ENCODE measurements around the gene MAPK12. TPM values are rescaled to one million over a fixed set of nuclear protein-coding genes. Genes with fewer than 3 reads are reported as not detected.

The MAPK12 gene
- total RNA-seq, 1 donor from 2014 or later: 8.8 TPM

Other genes with a start within 250 kb of the MAPK12 start
- 0.07 TPM in 1 of 2 replicates, not detected in the other for gene IL17REL, start 248.9 kb downstream of the MAPK12 start, total RNA-seq
- gene TTLL8, start 203.4 kb downstream of the MAPK12 start, total RNA-seq: not detected in 2 replicates
- 0.39 and 0.59 TPM in 2 replicates for gene MLC1, start 176.3 kb downstream of the MAPK12 start, total RNA-seq
- gene MOV10L1, start 171.7 kb downstream of the MAPK12 start, total RNA-seq: not detected in 2 replicates
- gene PANX2, start 91.0 kb downstream of the MAPK12 start, total RNA-seq: 0.24 and 0.37 TPM in 2 replicates
- 124 TPM in 2 replicates for gene TRABD, start 75.8 kb downstream of the MAPK12 start, total RNA-seq
- gene SELENOO, start 60.7 kb downstream of the MAPK12 start, total RNA-seq: 24.2 and 25.2 TPM in 2 replicates
- gene TUBGCP6, start 16.7 kb downstream of the MAPK12 start, total RNA-seq: 65.9 and 68.8 TPM in 2 replicates
- 91.9 and 93.8 TPM in 2 replicates for gene HDAC10, start 10.4 kb downstream of the MAPK12 start, total RNA-seq
- 29.0 and 33.2 TPM in 2 replicates for gene MAPK11, start 8.7 kb upstream of the MAPK12 start, total RNA-seq
- 18.3 and 20.8 TPM in 2 replicates for gene PLXNB2, start 46.0 kb upstream of the MAPK12 start, total RNA-seq
- 2.8 and 2.9 TPM in 2 replicates for gene DENND6B, start 65.3 kb upstream of the MAPK12 start, total RNA-seq
- gene PPP6R2, start 81.6 kb upstream of the MAPK12 start, total RNA-seq: 60.8 and 64.6 TPM in 2 replicates
- 175 and 181 TPM in 2 replicates for gene SBF1, start 213.4 kb upstream of the MAPK12 start, total RNA-seq
- gene ADM2, start 219.9 kb upstream of the MAPK12 start, total RNA-seq: 4.5 and 6.2 TPM in 2 replicates
- 0.32 TPM in 1 of 2 replicates, not detected in the other for gene MIOX, start 225.2 kb upstream of the MAPK12 start, total RNA-seq
- gene LMF2, start 246.0 kb upstream of the MAPK12 start, total RNA-seq: 124 and 136 TPM in 2 replicates
- gene NCAPH2, start 246.5 kb upstream of the MAPK12 start, total RNA-seq: 97.5 and 104 TPM in 2 replicates